HG03439 (cell line): Measurements from ENCODE around the gene ZNF503.

Experiments used
- ATAC-seq: cut with Tn5 transposase; IDR thresholded peaks from one replicate; pipeline ENCODE4 v1.9.1; 2021; ENCODE audit warnings: mild to moderate bottlenecking, moderate library complexity; ENCODE audit not compliant: unreplicated experiment

The ZNF503 gene, protein sequence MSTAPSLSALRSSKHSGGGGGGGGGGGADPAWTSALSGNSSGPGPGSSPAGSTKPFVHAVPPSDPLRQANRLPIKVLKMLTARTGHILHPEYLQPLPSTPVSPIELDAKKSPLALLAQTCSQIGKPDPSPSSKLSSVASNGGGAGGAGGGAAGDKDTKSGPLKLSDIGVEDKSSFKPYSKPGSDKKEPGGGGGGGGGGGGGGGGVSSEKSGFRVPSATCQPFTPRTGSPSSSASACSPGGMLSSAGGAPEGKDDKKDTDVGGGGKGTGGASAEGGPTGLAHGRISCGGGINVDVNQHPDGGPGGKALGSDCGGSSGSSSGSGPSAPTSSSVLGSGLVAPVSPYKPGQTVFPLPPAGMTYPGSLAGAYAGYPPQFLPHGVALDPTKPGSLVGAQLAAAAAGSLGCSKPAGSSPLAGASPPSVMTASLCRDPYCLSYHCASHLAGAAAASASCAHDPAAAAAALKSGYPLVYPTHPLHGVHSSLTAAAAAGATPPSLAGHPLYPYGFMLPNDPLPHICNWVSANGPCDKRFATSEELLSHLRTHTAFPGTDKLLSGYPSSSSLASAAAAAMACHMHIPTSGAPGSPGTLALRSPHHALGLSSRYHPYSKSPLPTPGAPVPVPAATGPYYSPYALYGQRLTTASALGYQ

GRCh38 chr10:75401569-75402485 is at the start of gene ZNF503:
TSS of gene ZNF503 (minus strand) at chr10:75401764. CDS start at chr10:75401419, 345 bp downstream.
- peak; percentile 47 for ATAC-seq

DNA sequence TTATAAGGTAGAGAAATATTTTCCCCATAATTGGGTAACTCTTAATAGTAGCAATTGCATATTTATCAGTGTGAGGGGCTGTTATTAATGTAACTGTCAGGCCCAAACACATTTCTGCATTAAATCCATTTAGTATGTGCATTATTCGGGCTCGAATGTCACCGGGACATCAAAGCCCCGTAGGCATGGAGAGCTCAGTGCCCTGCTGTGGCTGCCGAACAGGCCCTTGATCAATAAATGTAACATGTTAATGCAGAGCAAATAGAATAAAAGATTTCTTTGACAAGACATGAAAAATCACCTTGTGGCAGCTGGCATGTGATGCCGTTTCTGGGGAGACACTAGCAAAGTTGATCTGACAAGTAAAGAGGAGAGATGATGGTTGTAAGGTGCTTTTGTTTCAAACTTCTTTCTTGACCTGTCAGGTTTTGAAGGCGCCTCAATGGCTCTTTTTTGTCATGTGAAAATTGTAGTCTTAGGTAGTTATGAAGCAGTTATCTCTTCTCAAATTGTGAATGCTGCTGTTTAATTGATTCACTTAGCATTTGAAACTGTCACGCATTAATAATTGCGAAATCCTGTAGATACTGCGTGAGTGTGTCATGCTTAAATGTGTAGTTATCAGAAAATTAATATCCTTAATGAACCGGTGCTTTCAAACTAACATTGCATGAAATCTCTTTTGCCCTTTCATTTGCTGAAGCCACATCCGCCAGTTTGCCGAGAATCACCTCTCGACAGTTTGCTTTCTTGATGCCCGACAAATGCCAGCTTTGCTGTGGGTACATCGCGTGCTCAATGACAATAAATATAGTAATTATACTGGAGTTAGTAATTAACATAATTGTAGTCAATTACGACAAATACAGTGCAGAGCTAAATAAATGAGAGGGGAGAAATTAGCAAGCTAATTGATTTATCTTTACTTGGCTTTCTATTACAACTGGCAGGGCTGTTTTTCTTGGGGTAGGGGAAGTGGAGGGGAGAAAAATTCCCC is 49.4 kb upstream of the ZNF503 start:
- no peak for ATAC-seq

- ATAC-seq: no peak
Measured at GRCh38 chr10:75450075-75450445, 48.5 kb upstream of the ZNF503 start.

DNA sequence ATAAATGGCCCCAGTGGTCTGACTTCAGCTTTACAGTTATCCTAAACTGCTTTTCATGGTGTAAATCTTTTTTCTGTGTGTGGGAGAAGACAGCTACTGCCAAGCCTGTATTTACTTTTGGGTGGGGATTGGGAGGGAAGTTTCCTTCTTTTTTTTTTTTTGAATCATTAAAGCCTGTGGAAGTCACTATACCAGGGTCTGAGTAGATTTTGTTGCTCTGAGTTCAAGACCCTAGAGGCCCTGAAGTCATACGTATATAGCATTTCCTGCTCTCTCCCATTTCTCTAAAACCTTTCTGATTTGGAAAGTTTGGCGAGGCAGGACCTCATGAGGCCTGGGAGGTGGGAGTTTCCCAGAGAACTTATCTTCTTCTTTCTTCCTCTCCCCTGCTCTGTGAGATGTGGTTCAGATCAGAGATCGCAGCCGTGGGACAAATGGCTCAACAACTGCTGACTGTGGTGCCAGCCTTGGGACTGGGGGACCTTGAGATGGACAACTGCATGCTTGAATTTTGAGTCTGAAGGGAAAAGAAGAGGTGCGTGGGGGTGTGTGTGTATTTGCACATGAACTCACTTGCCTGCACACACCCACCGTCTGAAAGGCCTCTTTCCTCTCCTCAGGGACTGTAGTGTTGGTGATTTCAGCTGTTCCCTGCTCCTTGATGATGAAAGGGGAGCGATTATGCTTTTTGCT is 48.0 kb upstream of the ZNF503 start:
- ATAC-seq: no peak

DNA sequence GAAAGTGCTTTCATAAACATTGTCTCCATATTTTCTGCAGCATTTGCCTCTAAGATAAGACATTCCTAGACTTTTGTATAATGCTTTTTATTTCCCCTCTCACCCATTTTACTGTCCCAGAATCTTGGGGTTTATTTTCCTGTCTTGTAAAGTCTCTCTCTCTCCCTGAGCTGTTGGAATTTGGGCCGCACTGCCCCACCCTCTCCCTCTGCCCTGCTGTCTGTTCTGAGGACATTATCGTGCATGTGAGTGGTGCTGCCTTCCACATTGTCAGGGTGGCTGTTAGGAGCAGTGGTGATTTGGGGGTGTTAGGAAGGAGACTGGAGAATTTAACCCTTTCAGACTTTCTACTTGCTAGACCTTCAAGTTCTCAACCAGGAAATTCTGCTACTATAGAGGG is 46.6 kb upstream of the ZNF503 start:
- no peak for ATAC-seq

- ATAC-seq: no peak
Measured at GRCh38 chr10:75446508-75446907, 44.9 kb upstream of the ZNF503 start.

- ATAC-seq: no peak
Measured at GRCh38 chr10:75444781-75445386, 43.3 kb upstream of the ZNF503 start.

DNA sequence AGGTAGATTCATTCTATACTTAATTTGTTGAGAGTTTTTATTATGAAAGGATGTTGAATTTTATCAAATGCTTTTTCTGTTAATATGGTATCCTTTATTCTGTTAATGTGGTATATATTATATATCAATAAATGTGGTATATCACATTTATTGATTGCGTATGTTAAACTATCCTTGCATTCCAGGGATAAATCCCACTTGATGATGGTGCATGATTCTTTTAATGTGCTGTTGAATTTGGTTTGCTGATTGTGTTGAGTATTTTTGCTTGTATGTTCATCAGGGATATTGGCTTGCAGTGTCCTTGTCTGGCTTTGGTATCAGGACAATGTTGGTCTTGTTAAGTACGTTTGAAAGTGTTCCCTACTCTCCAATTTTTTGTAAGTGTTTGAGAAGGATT is 41.8 kb upstream of the ZNF503 start:
- ATAC-seq: no peak

DNA sequence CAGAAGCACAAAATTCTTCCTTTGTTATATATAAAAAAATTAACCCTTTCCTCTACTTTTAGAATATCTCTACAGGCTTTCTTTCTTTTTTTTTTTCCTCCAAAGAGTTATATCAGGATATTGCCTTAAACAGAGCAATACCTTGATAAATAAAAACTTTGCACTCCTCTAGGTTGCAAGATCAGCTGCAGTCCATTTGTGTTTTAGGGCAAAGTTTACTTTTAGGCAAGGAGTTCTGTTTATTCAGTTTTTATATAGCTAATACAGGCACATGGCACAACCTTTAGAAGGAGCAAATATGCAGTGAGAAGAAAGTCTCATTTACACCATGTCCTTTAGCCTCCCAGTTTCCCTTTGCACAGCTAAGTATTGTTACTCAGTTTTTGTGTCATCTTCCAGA is 40.1 kb upstream of the ZNF503 start:
- ATAC-seq: no peak

DNA sequence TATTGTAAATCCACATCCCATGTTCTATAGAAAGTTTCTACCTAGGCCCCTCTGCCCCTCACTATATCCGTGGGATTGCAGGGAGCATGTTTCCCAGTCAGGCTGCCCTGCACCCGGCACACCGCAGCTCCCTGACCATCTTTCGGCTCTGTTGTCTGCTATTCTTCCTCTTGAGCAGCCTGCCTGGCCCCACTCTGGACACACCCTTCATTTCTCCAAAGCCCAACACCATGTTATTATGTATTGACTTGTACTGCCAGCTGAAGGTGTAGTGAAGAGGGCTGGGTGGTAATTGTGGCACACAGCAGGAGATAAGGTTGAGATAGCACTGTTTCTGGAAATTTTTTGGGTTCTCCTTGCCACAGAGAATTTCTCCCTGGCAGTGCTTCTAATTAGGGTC is 39.6 kb upstream of the ZNF503 start:
- no peak for ATAC-seq

DNA sequence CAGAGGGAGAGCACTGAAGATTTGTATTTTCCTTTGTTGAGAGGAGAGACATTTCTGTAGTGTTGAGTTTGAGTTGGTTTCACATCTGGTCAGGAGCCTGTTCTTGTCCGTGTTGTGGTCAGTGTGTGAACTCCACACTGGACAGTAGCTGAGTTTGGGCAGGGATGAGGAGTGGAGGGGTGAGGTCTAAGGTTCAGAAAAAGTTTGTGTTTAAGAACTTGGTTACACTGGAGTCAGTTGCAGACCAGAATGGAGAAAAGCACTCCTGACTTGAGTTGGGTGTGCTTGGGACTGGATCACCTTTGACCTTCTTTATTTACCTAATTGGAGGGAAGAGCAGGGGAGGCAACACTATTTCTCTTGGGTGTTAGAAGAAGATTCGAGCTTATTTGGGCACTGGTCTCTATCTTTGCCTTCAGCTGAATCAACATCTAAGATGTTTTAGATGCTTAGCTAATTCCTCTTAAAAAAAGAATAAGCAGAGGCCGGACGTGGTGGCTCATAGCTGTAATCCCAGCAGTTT is 38.8 kb upstream of the ZNF503 start:
- ATAC-seq: no peak

DNA sequence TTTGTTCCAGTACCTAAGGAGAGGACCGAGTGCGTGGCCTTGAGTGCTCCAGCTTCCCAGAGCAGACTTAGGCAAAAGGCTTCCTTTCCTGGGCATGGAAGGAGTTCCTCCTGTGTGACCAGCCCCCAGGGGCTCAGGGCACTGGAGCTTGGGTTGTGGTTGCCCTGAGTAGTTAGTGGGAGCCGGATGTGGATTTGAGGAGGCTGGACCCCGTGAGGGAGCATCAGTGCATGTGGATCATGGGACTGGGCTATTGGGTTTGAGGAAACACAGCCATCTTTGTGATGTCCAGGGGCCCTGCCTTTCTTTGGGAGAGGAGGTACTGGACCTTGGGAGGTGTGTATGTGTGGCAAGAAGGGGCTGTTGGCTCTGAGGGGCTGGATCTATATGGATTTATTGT is 38.2 kb upstream of the ZNF503 start:
- no peak for ATAC-seq

DNA sequence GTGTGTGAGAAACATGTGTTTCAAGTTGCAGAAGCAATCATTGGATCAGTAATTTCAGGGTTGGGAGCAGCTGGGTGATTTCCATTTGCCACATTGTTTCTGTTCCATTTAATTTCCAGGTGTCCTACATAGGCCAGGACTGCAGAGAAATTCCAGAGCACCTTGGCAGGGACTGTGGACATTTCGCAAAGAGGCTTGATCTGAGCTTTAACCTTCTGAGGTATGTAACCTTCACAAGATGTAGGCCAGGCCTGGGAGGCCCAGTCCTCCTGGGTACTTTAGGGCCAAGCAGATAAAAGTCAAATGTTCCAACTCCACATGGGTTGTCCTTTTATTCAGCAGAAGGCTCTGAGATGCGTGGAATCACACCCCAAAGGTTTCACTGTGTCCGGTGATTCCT is 36.7 kb upstream of the ZNF503 start:
- no peak for ATAC-seq

GRCh38 chr10:75437693-75438092 is 36.1 kb upstream of the ZNF503 start:
- ATAC-seq: no peak

DNA sequence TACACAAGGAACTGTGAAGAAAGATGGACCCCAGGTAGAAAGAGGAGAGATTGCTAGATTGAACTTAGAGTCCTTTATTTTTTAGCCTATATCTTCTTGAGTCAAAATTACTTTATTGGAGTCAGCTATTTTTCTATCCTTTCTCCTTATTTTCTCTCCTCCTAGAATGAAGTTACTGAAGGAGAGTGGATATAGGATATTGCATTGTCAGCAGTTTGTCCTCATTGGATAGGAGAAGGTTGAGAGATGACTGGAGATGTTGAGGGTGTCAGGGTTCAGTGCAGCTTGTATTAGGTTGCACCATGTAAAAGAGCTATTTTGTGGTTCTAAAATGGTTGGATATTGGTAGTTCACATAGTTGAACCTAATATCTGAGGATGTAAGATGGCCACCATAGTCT is 35.3 kb upstream of the ZNF503 start:
- no peak for ATAC-seq

- ATAC-seq: no peak
Measured at GRCh38 chr10:75435291-75435690, 33.7 kb upstream of the ZNF503 start.

DNA sequence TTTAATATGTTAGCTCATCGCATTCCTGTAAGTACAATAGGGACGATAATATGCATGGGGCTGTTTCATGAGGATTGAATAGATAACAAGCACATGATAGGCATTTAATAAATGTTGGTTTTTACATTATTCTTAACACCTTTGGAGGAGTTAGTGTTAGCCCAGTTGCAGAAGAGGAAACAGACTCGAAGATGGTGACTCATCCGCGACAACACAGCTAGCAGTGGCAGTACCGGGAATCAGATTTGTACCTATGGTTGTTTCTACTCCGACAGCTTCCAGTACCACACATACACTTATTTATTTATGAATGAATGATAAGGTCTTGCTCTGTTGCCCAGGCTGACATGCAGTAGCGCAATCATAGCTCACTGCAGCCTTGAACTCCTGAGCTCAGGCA is 32.7 kb upstream of the ZNF503 start:
- ATAC-seq: no peak

- ATAC-seq: no peak
Measured at GRCh38 chr10:75433216-75433615, 31.7 kb upstream of the ZNF503 start.

GRCh38 chr10:75432763-75433162 is 31.2 kb upstream of the ZNF503 start:
- no peak for ATAC-seq
